ENCODE results near the gene RDH8.

RDH8 gene

GRCh38 chr19:10069046-10069445, 55.8 kb downstream of the RDH8 start:
- no peak overlapping the region for H3K9ac ChIP-seq (ENCODE audit: low read length)
- H3K27ac ChIP-seq (ENCODE audit: low read length) = no peak overlapping the region
- H4K20me1 ChIP-seq (ENCODE audit: insufficient read depth, low read length) = no peaks in the 10 kb centered on the region
- H3K36me3 ChIP-seq (replicated peaks; ENCODE audit: insufficient read depth, low read length) = no peaks in the 10 kb centered on the region
- no peak for DNase-seq
- no peaks in the 10 kb centered on the region for H3K4me1 ChIP-seq (ENCODE audit: low read length)
- no peaks in the 10 kb centered on the region for H3K79me2 ChIP-seq (ENCODE audit: low read length)
- H3F3A ChIP-seq (ENCODE audit: insufficient read depth, low read length) = no peaks in the 10 kb centered on the region
- H3K27me3 ChIP-seq (replicated peaks; ENCODE audit: insufficient read depth, low read length) = peaks cover 81% of the 10 kb centered on the region
- H3K4me3 ChIP-seq (ENCODE audit: low read length) = no peak overlapping the region
- TF ChIP-seq CTCF (IDR thresholded peaks at IDR 0.05; ENCODE audit: low read length) = no peak
- TF ChIP-seq EZH2 (optimal IDR thresholded peaks at IDR 0.05; ENCODE audit: low read depth, low read length) = no peak
- TF ChIP-seq EZH2phosphoT487 (IDR thresholded peaks at IDR 0.05; ENCODE audit: low read length) = no peak
- H3K9me3 ChIP-seq (replicated peaks; ENCODE audit: insufficient read depth, low read length) = no peaks in the 10 kb centered on the region
- no peak overlapping the region for H2AFZ ChIP-seq (ENCODE audit: low read length)
- no peak overlapping the region for H3K4me2 ChIP-seq (ENCODE audit: low read depth, low read length)
- H3K9me2 ChIP-seq (replicated peaks; ENCODE audit: insufficient read depth, low read length) = no peaks in the 10 kb centered on the region

- peaks cover 69% of the 10 kb centered on the region for H3K27me3 ChIP-seq (replicated peaks; ENCODE audit: insufficient read depth, low read length)
- H4K20me1 ChIP-seq (ENCODE audit: insufficient read depth, low read length) = no peaks in the 10 kb centered on the region
- no peak overlapping the region for H3K27ac ChIP-seq (ENCODE audit: low read length)
- H3F3A ChIP-seq (ENCODE audit: insufficient read depth, low read length) = no peaks in the 10 kb centered on the region
- no peaks in the 10 kb centered on the region for H3K9me2 ChIP-seq (replicated peaks; ENCODE audit: insufficient read depth, low read length)
- no peak overlapping the region for H3K9ac ChIP-seq (ENCODE audit: low read length)
- no peaks in the 10 kb centered on the region for H3K4me1 ChIP-seq (ENCODE audit: low read length)
- H3K79me2 ChIP-seq (ENCODE audit: low read length) = no peaks in the 10 kb centered on the region
- no peak overlapping the region for H2AFZ ChIP-seq (ENCODE audit: low read length)
- TF ChIP-seq EZH2 (optimal IDR thresholded peaks at IDR 0.05; ENCODE audit: low read depth, low read length) = no peak
- TF ChIP-seq CTCF (IDR thresholded peaks at IDR 0.05; ENCODE audit: low read length) = no peak
- TF ChIP-seq EZH2phosphoT487 (IDR thresholded peaks at IDR 0.05; ENCODE audit: low read length) = no peak
- H3K36me3 ChIP-seq (replicated peaks; ENCODE audit: insufficient read depth, low read length) = no peaks in the 10 kb centered on the region
- no peak overlapping the region for H3K4me2 ChIP-seq (ENCODE audit: low read depth, low read length)
- H3K9me3 ChIP-seq (replicated peaks; ENCODE audit: insufficient read depth, low read length) = no peaks in the 10 kb centered on the region
- H3K4me3 ChIP-seq (ENCODE audit: low read length) = no peak overlapping the region
- no peak for DNase-seq
Observed at GRCh38 chr19:10070730-10071446, 57.6 kb downstream of the RDH8 start.
